Posterior cingulate gyrus (tissue), 11 donors: ENCODE data around the gene KCNJ2.

Experiments
- DNase-seq, 10 donors: peaks; one replicate each; pipeline versions ENCODE4 v3.0.0 to v3.0.0-alpha.2; 2020 to 2021; ENCODE audit warnings: mixed read lengths in 3 of 10
- intact Hi-C: fragments of 100-400 bp; cut with DNase I; formaldehyde crosslinking; loops from one replicate; pipeline ENCODE4 v1.15.1; 2023

The KCNJ2 gene

GRCh38 chr17:70168977-70169708 is at the start of gene KCNJ2:
Gene KCNJ2 (plus strand): TSS chr17:70169532. CDS start chr17:70175040, 5,508 bp downstream.
- peak; percentile 84 to 99 (median 89) for DNase-seq
- intact Hi-C loops: loop anchor here (2.0 kb wide), 1 partner anchor 454 kb away; no protein-coding TSS in a partner anchor

DNA sequence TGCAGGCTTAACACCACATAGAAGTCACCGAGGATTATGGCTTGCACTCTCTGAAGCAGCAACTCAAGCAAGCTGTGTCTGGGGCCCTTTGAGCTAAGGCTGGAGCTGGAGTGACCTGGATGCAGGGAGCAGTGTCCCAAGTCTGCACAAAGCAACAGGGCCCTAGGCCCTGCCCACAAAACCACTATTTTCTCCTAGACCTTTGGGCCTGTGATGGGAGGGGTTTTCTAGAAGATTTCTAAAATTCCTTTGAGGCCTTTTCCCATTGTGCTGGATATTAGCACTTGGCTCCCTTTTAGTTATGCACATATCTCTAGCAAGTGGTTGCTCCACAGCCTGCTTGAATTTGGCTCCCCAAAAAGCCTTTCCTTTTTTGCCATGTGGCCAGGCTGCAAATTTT is 49.8 kb upstream of the KCNJ2 start:
- intact Hi-C loops: no loop called here
- DNase-seq: no peak

DNA sequence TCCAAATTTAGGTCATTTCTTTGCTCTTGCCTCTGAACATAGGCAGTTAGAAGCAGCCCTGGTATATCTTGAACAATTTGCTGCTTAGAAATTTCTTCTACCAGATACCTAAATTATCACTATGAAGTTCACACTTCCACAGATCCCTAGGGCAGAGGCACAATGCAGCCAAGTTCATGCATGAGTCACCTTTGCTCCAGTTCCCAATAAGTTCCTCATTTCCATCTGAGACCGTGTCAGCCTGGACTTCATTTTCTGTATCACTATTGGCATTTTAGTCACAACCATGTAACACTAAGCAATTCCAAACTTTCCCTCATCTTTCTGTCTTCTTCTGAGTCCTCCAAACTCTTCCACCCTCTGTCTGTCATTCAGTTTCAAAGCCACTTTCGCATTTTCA is 49.3 kb upstream of the KCNJ2 start:
- intact Hi-C loops: no loop called here
- no peak for DNase-seq

DNA sequence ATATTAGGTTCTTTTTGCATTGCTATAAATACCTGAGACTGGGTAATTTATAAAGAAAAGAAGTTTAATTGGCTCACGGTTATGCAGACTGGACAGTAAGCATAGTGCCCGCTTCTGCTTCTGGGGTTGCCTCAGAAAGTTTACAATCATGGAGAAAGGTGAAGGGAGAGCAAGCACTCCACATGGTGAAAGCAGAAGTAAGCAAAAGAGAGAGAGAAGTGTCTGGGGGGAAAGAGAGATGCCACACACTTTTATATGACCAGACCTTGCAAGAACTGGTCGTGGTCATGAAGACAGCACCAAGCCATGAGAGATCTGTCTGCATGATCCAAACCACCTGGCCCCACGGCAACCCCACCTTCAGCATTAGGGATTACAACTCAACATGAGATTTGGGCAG is 48.9 kb upstream of the KCNJ2 start:
- no peak for DNase-seq
- intact Hi-C loops: no loop called here

DNA sequence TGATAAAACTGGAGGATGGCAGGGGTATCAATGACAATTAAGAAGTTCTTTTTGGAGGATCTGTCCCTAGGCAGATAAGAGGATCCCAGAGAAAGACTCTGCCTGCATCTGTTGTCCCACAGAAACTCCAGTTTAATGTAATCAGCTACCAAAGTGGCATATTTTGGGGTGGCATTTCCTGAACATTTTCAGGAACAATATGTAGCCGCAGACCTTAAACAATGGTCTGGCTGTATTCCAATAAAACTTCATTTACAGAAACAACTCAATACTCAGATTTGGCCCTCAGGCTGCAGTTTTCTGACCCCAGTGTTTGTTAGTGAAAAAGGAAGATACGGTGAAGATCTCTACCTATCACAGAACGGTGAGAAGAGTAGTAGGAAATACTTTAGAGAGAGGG is 48.2 kb upstream of the KCNJ2 start:
- no peak for DNase-seq
- intact Hi-C loops: no loop called here

DNA sequence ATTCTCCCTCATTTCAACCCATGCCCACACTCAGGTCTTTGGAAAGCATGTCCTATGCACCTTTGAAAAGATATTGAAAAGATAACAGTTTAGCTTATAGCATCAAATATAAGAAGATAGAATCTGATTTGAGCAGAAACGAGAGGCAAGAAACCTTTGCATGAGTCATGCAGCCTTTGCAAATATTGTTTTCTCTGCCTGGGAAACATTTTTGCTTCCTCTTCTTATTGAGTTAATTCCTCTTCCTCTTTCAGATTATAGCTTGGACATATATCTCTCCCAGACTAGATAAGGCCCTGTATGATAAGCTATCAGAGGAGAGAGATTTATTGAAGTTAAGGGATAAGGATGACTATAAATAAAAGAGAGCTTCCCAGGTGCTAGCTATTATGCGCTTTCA is 46.1 kb upstream of the KCNJ2 start:
- intact Hi-C loops: no loop called here
- no peak for DNase-seq

DNA sequence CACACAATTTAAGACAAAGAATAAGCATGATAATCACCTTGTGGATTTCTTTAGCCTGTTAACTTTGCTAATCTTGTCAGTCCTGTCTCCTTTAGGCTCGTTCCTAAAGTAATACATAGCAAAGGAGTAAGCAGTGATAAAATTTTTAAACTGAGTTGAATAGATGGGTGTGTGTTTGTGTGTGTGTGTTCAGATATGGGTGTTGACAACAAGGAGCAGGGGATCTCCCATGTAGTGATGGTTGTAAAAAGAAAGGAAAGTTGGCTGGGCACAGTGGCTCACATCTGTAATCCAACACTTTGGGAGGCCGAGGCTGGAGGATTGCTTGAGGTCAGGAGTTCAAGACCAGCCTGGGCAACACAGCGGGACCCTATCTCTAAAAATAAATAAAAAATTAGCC is 44.6 kb upstream of the KCNJ2 start:
- no peak for DNase-seq
- intact Hi-C loops: no loop called here

GRCh38 chr17:70127221-70127873 is 42.0 kb upstream of the KCNJ2 start:
- intact Hi-C loops: no loop called here

DNA sequence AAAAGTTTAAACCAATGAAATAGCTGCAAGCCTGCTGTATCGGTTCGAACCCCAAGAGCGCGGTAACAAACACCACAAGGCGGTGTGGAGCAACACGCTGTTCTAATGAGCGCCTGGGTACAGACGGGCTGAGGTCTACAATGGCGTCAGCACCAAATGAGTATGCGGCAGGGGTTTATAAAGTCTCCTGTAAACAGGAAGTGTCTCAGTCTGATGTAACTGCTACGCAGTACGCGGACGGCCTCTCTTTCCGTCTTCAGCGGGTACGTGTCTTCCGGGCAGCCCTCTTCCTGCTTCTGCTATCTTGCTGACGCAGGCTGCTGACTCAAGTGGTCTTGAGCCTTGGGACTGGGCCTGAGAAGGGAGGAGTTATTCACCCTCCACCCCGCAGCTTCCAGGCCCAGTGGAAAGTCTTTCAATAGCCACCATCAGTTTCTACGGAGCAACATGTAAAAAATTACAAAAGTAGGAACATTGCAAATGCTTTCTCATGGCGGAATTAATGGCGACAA is 40.5 kb upstream of the KCNJ2 start:
- intact Hi-C loops: no loop called here
- peak in 1 of 10 donors; percentile 56 for DNase-seq

More at GRCh38 chr17:70127221-70127873, 42.0 kb upstream of the KCNJ2 start:
- DNase-seq: no peak

DNA sequence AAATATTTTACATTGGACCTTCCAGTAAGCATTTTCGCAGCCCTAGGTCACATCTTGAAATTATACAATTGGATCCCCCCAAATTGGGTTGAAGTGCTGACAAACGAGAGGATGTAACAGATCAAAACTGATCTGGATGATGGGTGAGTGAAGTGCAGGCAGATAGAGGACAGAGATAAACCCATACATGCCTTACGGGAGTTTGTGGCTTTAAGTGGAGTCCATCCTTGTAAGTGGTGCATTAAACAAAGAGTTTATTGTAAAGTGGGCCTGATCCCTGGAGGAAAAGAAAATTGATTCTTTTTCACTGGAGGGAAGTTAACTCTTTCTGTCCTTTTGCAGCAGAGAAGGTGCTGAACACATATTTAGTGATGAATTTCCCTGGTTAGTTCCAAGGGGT is 39.0 kb upstream of the KCNJ2 start:
- no peak for DNase-seq
- intact Hi-C loops: no loop called here

DNA sequence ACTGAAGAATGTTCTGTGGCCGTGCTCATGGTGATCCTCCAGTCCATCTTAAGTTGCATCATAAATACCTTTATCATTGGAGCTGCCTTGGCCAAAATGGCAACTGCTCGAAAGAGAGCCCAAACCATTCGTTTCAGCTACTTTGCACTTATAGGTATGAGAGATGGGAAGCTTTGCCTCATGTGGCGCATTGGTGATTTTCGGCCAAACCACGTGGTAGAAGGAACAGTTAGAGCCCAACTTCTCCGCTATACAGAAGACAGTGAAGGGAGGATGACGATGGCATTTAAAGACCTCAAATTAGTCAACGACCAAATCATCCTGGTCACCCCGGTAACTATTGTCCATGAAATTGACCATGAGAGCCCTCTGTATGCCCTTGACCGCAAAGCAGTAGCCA is 36.8 kb upstream of the KCNJ2 start:
- intact Hi-C loops: no loop called here
- no peak for DNase-seq

GRCh38 chr17:70134042-70134441 is 35.3 kb upstream of the KCNJ2 start:
- no peak for DNase-seq
- intact Hi-C loops: no loop called here

DNA sequence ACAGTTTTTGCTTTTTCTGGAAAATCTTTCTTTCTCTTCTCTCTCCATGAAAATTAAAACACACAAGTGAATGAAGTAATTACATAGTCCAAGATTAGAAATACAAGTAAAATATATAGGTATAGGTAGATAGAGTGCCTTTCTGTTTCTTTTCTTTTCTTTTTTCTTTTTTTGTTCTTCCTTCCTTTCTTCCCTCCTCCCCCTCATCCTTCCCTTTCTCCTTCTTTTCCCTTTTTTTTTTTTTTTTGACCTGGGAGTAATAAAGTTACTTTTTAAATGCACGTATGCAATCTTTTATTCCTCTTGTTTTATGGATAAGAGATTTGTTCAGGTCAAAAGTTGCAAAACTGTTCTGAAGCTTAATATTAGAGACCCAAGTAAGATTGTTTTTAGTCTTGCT is 34.6 kb upstream of the KCNJ2 start:
- DNase-seq: no peak
- intact Hi-C loops: no loop called here

DNA sequence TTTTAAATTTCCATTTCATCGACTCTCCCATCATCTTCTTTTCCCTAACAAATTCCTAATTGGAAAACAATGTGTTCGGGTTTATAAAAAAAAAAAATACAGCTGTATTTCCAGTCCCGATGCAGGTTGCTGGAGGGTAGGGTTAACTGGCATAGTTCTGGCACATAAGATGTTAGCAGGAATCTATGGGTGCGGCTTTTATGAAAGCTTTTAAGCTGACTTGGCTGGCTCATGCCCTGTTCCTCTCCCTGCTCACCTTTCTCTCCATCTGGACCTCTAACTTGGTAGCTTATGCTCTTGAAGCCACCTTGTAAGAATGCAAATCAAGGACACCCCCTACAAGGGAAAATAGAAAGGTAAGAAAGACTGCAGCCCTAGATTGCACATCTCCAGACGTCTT is 33.2 kb upstream of the KCNJ2 start:
- no peak for DNase-seq
- intact Hi-C loops: no loop called here

DNA sequence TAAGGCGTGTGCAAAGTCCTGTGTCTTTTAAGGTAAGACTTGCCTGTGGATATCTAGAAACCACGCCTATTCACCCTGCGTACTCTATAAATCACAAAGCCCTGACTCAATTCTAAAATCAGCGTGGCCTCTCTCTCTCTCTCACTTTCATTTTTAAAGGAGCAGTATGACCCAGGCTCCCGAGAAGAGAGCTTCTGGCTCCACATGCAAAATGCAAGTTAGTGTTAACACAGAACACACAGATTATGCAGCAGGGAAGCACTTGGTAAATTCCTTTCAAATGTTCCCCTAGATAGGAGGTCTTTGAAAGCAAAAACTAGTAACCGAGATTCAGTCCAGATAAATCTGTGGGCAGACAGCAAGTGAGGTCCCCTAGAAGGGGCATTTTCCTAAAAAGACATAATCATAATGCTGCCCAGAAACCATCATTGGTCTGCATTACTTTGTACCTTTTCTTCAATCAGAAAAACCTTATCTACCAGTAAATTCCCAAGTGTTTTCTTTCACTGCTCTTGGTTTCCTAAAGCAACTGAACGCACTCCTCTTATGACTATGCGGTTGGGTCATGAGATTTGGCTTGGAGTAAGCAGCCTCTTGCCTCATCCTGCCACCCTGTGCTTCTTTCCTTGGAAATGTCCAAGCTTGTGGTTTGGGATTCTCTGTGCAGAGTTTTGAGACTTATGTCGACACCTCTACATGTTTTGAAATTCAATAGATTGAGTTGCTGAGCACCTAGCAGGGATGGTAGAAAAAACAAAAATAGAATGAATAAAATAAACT is 31.7 kb upstream of the KCNJ2 start:
- intact Hi-C loops: no loop called here
- peak in 2 of 10 donors; percentile 22 to 37 for DNase-seq

- intact Hi-C loops: no loop called here
- no peak for DNase-seq
These were observed 31.0 kb upstream of the KCNJ2 start for GRCh38 chr17:70138291-70138865.

DNA sequence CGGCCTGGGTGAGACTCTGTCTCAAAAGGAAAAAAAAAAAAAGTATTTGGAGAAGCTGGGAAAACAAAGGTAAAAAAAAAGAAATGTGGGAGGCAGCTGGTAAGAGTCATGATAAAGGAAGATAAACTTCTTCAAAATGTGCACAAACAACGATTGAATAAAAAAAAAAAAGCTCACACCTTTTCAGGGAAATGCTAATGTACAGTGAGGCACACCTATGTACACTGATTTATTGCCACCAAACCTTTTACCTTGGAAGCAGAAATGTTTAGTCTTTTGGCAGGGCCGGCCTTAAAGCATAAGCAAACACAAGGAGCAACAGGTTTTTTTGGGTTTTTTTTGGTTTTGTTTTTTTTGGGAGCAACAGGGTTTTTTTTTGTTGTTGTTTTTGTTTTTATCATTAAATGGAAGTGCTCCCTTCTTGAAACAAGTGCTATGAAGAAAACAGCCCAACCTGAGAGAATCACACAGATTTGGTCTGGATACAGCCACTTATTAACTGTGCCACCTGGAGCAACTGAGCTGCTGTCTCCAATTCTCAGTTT is 29.8 kb upstream of the KCNJ2 start:
- intact Hi-C loops: no loop called here

DNA sequence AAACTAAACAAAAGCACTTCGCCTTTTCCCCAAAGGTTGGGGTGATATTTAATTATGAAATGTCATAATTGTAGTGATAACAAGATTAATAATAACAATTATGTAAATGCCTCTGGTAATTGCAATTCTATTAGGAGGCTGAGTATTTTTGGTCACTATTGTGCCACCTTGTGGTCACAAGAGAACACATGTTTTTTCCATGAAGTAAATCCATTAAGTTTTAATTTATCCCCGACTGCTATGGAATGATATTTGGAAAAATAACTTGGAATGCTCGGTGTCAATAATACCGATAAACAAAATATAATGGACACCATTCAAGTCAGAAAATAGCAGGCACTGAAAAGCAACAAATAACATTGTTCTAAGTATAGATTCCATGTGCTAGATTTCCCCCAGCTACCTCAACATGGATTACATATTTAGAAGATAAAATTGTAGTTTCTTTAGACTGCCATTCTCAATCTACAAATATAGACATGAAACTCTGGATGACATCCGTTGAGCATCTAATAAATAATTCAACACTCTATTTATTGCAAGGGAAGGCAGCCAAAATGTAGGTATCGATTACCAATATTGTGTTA is 25.0 kb upstream of the KCNJ2 start:
- DNase-seq: no peak
- intact Hi-C loops: loop anchor here (5.0 kb wide), 2 partner anchors 537 to 572 kb away; no protein-coding TSS in a partner anchor

More for the DNA sequence above, 29.8 kb upstream of the KCNJ2 start:
- no peak for DNase-seq

DNA sequence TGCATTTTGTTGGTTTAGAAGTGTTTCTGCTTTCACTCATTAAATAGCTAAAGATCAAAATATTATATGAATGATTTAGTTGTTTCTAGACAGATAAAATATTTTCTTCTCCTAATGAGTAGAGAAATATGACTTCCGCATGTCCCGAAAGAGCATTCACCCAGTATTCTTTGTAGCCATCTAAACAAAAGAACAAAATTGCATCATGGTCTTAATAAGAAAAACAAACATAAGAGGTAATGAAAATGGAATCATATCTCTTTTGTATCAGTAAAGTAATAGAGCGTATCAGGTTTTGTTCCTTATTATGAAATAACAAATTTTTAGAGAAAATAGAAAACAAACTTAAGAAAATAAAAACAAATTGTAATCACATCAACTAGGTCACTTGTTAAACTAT is 16.1 kb upstream of the KCNJ2 start:
- no peak for DNase-seq

DNA sequence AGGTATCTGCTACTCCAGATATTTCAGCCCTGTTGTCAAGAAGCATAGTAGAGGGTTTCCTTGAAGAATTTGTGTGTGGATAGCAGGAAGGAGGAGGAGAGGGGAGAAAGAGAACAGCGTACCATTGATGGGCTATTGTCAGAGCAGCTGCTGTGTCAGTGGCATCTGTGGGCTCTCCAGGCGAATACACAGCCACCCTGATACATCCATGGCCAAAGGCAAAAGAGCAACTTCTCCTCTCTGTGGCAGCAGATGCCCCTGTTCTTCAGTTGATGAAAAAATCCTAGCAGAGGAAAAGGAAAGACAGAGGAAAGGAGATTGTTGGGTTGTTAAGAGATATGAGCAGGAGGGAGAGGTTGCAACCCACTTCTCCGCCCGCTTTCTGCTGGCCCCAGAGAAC is 12.2 kb upstream of the KCNJ2 start:
- intact Hi-C loops: no loop called here
- DNase-seq: peak in 3 of 10 donors; percentile 41 to 87 (median 55)

More for the DNA sequence above, 16.1 kb upstream of the KCNJ2 start:
- intact Hi-C loops: no loop called here
